Endometrium (tissue), 2 donors: ENCODE measurements around the gene CHD9.
"Not testable (repeated sequence)": the region's sequence is repeated elsewhere in the genome, so short reads cannot be mapped to it uniquely, and the experiment has no call there.

ENCODE experiments used
- FAIRE-seq: peaks from 2 replicates; lab custom pipeline; 2012; peaks lifted over from hg19 to GRCh38; lab: Jason Lieb, UNC
- donor health status: control.
- donor health status: control.

Gene CHD9

GRCh38 chr16:53131363-53132071 lies 76.7 kb downstream of the CHD9 start:
- no peak for FAIRE-seq

DNA sequence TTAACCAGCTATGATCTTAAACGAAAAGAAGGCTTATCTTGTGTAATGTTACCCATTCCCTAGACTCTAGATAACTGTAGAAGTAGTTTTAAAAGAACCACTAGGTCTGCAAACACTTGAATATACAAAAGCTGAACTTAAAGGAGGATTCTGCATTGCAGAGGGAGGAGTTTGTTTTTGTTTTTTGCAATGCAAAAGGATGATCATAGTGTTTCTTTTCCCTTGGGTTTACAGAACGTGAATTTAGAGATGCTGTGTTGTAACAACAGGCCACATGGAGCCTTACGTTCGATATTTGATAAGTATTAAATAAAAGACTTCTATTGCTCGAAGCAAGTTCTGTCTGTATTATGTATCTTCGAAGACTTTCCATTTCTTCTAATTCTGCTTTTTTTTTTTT lies 77.6 kb downstream of the CHD9 start:
- FAIRE-seq, result peak; percentile 57

- no peak for FAIRE-seq
Measured at GRCh38 chr16:53135329-53135728, 80.5 kb downstream of the CHD9 start.

GRCh38 chr16:53142823-53143568 lies 88.2 kb downstream of the CHD9 start:
- no peak for FAIRE-seq

- FAIRE-seq, result no peak
Measured at GRCh38 chr16:53147500-53148065, 92.8 kb downstream of the CHD9 start.

GRCh38 chr16:53150769-53151168 lies 96.0 kb downstream of the CHD9 start:
- no peak for FAIRE-seq

DNA sequence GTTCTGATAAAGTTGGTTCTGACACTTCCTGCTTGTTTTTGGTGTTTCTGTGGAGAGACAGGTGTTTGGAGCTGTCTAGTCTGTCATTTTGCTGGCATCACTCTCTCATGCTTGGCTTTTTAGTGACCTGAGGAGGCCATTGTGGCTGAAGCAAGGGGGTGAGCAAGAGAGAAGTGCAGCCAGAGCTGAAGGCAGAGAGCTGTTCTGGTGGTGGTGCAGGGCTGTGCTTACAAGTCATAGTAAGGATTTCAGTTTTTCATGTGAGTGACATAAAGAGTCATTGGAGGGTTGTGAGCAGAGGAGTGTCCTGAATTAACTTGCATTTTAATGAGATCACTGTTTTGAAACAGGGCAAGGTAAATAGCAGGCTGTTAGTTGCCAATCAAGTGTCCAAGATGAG lies 97.5 kb downstream of the CHD9 start:
- no peak for FAIRE-seq

DNA sequence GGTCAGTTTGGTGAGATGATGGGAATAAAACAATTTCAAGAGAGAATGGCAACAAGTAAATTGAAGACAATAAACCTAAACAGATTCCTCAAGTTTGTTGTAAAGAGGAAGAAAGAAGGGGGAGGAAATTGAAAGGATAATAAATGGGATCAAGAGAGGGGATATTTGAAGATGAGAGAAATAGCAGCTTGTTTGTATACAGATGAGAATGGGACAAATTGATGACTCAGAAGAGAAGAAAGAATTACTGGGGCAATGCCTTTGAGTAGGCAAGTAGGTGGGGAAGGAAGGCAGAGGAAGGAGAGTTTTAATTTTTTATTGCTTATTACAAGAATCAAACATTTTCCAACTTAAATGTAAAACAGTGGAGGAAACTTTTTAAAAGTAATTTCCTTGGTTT lies 98.3 kb downstream of the CHD9 start:
- no peak for FAIRE-seq

- FAIRE-seq, result no peak
Measured at GRCh38 chr16:53154513-53154912, 99.7 kb downstream of the CHD9 start.

DNA sequence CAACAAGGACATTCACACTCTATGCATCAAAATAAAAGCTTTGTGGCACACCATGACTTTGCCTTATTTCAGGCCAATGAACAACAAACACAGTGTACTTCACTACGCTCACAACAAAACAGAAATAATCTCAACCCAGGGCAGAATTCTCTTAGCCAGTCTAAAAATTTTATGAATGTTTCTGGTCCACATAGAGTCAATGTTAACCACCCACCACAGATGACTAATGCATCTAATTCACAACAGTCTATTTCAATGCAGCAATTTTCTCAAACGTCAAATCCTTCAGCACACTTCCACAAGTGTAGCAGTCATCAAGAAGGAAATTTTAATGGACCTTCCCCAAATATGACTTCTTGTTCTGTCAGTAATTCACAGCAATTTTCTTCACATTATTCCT lies 101.7 kb downstream of the CHD9 start:
- no peak for FAIRE-seq

DNA sequence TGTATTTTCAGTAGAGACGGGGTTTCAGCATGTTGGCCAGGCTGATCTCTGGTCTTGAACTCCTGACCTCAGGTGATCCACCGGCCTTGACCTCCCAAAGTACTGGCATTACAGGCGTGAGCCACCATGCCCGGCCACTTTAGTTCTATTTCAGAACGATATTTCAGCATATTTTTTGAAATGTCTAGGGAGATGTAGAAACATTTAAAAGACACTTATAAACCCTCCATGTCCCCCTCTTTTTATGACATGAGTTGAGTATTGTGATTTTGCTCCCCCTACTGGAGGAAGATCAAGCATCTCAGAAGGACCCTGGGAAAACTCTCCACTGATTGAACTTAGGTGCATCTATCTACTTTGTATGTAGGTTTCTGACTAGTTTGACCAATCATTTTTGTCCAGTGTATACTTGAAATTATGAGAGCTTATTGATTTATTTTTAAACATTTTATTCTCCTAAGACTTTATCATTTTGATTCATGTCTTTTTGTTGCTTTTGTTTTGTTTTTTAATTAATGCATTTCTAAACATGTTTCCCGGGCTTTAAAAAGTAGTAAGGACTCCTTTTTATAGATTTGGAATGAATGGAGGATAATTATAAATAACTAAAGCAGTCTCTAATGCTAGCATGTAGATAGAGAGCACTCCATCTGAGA lies 105.1 kb downstream of the CHD9 start:
- peak; percentile 77 for FAIRE-seq

DNA sequence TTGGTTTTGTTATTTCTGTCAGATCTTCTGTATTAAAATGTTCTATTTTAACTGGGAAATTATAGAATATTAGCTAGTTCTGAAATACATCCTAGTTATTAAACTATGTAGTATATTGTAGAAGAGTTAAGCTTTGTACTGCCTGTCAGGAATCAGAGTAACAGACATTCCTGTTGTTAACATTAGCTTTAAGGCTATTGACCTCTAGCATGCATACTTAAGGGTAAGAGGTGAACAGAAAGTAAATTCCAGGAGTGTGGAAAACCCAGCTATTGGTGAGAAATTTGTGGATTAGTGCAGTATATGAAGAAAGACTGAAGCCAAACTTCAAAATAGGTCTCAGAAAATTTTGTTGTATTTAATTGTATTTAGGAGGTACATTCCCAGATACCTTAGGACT lies 111.3 kb downstream of the CHD9 start:
- no peak for FAIRE-seq

GRCh38 chr16:53168744-53169143 lies 114.0 kb downstream of the CHD9 start:
- FAIRE-seq, result no peak

DNA sequence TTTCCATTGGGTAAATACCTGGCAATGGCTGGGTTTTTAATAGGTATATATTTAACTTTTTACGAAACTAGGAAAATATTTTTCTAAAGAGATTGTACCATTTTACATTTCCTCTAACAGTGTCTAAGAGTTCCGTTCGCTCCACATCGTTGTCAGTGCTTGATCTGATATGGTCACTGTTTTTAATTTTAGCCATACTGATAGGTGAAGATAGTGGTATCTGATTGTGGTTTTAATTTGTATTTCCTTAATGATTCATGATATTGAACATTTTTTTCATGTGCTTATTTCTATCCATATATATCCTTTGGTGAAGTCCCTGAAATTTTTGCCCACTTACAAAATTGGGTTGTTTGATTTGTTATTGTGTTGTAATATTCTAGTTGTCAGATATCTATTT lies 117.7 kb downstream of the CHD9 start:
- no peak for FAIRE-seq

- FAIRE-seq, result no peak
Measured at GRCh38 chr16:53175118-53175517, 120.3 kb downstream of the CHD9 start.

DNA sequence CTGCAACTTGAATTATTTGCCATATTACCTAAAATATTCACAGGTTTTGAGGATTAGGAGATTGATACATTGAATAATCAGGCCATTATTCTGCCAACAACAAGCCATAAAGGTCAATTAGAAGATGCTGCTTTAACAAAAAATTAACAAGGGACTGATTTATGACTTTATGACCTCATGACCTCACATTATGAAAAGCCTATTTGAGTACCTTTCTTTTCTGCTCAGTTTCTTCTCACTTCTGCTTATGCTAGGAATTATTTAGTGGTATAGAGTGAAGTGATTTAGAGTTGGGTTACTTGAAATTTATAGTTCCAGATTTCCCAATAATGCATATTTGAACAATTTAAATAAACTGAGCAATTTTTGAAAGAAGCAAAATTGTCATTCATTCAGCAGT lies 121.6 kb downstream of the CHD9 start:
- FAIRE-seq, result no peak

GRCh38 chr16:53183442-53183841 lies 128.7 kb downstream of the CHD9 start:
- FAIRE-seq, result no peak

- FAIRE-seq, result not testable (repeated sequence)
Measured at GRCh38 chr16:53185741-53186140, 130.9 kb downstream of the CHD9 start.

- FAIRE-seq, result no peak
Measured at GRCh38 chr16:53187775-53188174, 133.0 kb downstream of the CHD9 start.

DNA sequence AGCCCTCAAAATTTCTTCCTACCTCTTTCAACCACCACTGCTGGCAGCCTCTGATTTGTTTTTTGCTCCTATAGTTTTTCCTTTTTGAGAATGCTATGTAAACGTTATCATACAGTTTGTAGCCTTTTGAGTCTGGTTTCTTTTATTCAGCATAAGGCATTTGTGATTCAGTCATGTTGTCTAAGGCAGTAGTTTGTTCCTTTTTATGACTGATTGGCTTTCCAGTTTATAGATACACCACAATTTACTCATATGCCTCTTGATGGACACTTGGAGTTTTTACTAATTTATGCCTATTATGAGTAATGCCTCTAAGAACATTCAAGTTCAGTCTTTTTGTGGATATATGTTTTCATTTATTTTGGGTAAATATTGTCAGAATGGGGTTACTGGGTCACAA lies 136.6 kb downstream of the CHD9 start:
- FAIRE-seq, result peak; percentile 55

DNA sequence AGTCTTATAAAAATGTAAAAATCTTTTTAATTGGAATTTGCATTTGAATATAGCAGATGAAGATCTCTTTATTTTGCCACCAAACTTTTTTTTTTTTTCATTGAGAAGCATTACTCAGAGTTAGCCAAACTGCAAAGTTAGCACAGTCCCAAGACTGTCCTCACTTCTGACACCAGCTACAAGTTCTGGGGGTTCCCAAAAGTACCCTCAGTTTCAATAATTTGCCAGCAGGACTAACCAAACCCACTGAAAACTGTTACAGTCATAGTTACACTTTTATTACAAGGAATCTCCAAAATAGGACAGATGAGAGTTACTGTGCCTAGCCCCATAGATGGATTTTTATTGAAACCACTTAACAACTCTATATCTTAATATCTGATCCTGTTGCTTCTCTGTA lies 144.1 kb downstream of the CHD9 start:
- no peak for FAIRE-seq

DNA sequence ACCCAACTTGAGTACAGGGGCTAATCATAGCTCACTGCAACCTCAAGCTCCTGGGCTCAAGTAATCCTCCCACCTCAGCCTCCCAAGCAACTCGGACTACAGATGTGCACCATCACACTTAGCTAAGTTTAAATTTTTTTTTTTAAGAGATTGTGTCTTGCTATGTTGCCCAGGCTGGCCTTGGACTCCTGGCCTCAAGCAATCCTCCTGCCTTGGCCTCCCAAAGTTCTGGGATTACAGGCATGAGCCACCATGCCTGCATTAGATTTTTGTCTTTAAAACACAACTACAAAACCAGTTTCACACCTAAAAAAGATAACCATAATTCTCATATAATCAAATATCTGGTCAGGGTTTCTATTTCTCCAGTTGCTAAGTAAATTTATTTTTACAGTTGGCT lies 147.1 kb downstream of the CHD9 start:
- FAIRE-seq, result no peak

DNA sequence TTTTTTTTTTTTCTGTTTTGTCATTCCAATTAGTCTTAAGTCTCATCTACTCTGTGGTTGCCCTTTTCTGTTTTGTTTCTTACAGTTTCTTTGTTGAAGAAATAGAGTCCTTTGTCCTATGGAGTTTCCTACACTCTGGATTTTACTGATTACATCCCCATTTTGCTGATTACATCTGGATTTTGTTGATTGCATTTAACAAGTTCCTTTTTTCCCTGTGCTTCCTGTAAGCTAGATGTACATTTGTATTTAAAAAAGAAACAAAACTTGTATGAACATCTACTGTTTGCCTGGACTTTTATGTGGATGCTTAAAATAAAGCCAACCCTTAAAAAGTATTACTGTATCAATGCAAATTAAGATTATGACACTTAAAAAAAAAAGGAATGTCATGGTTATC lies 147.6 kb downstream of the CHD9 start:
- no peak for FAIRE-seq
